Sigmoid colon (tissue), 7 donors: Measurements from ENCODE around the gene DUSP19. TPM values are rescaled to one million over a fixed set of nuclear protein-coding genes. Genes with fewer than 3 reads are reported as not detected.

ENCODE experiments used
- DNase-seq: peaks from one replicate; pipeline ENCODE4 v3.0.0-alpha.2; 2019
- H3K27ac ChIP-seq, 4 donors: fragments of 200-600 bp; sonication (generic); one replicate each; pipeline ENCODE4 v1.5.1; 2016 to 2019; ENCODE audit warnings: mild to moderate bottlenecking in 1 of 4
- H3K27me3 ChIP-seq, 3 donors: fragments of 200-600 bp; sonication (generic); one replicate each; pipeline ENCODE4 v1.5.1; 2019; ENCODE audit warnings: mild to moderate bottlenecking in 1 of 3
- H3K36me3 ChIP-seq, 4 donors: fragments of 200-600 bp; sonication (generic); one replicate each; pipeline ENCODE4 v1.5.1; 2016 to 2019
- H3K4me1 ChIP-seq, 4 donors: fragments of 200-600 bp; sonication (generic); one replicate each; pipeline ENCODE4 v1.5.1; 2017 to 2019
- H3K4me3 ChIP-seq, 4 donors: fragments of 200-600 bp; sonication (generic); one replicate each; pipeline ENCODE4 v1.5.1; 2017 to 2019; ENCODE audit warnings: mild to moderate bottlenecking in 2 of 4, moderate library complexity in 1 of 4
- H3K9me3 ChIP-seq, 4 donors: fragments of 200-600 bp in 3 of 4; sonication (generic) in 3 of 4; one replicate each; pipeline versions ENCODE4 v1.5.1 to v1.6.1; 2013 to 2019
- CTCF ChIP-seq, 4 experiments: fragments of 450-650 bp in 3 of 4; fragments of 200-600 bp in 1 of 4; IDR thresholded peaks; one replicate each; pipeline ENCODE4 v1.5.1; 2016 to 2019; ENCODE audit warnings: antibody characterized with exemption in 4 of 4, mild to moderate bottlenecking in 3 of 4, moderate library complexity in 2 of 4
- EP300 ChIP-seq, 4 donors: sonication (generic); formaldehyde crosslinking; IDR thresholded peaks; one replicate each; pipeline ENCODE4 v1.6.1; 2017; ENCODE audit warnings: antibody characterized with exemption in 4 of 4
- POLR2A ChIP-seq, 2 donors: fragments of 450-650 bp; IDR thresholded peaks; one replicate each; pipeline ENCODE4 v1.6.1; 2016; ENCODE audit warnings: antibody characterized with exemption in 2 of 2, mild to moderate bottlenecking in 2 of 2, moderate library complexity in 2 of 2
- POLR2AphosphoS5 ChIP-seq, 4 donors: sonication (generic); formaldehyde crosslinking; IDR thresholded peaks; one replicate each; pipeline ENCODE4 v1.6.1; 2017; ENCODE audit warnings: antibody characterized with exemption in 4 of 4
- WGBS, 2 donors: extraction: QIAGEN DNeasy Blood & Tissue Kit; methylation state at CpG; one replicate each; pipeline ENCODE4 v1.1.7; 2013; 5-methylcytosine and 5-hydroxymethylcytosine counted together
- intact Hi-C: fragments of 100-400 bp; cut with DNase I; formaldehyde crosslinking; loops from one replicate; pipeline ENCODE4 v1.15.1; 2023
- polyA plus RNA-seq, 3 donors: library from polyadenylated mRNA; stranded (reverse); fragments of 200-250 nt; gene quantifications; one replicate each; pipeline ENCODE4 v1.2.3, GENCODE V29; 2013
- total RNA-seq, 4 donors: library from RNA; depleted of rRNA; stranded (reverse); fragments of >200 nt; gene quantifications; one replicate each; pipeline ENCODE4 v1.1.0, GENCODE V29; 2016
- donor health status: healthy with polysubstance abuse.
- donor health status: Bipolar disorder and iron deficiency.
- donor health status: healthy.

The DUSP19 gene
- total and polyA plus RNA-seq, 7 donors, result 0.69 to 7.2 (median 4.2) TPM

- intact Hi-C loops, result loop anchor here (1.0 kb wide), 1 partner anchor 40 kb away; the partner anchor contains the start of gene NCKAP1
- Histone ChIP-seq H3K27me3 (no peaks in the 10 kb centered on the region), H3K27ac (peak overlapping the region; percentile 86 to 97 (median 90)), H3K4me1 (peaks cover 0 to 20% (median 9%) of the 10 kb centered on the region in 4 donors), H3K36me3 (no peaks in the 10 kb centered on the region), H3K9me3 (no peaks in the 10 kb centered on the region), H3K4me3 (peak overlapping the region; percentile 56 to 83 (median 72))
- no peak for DNase-seq
- 1 to 3% methylated on average over 8 of the region's 8 CpGs for WGBS, 2 donors
- TF ChIP-seq CTCF (IDR thresholded peaks at IDR 0.05), result no peak
- no peak for TF ChIP-seq POLR2AphosphoS5 (IDR thresholded peaks at IDR 0.05)
- no peak for TF ChIP-seq EP300 (IDR thresholded peaks at IDR 0.05)
- TF ChIP-seq POLR2A (IDR thresholded peaks at IDR 0.05), result no peak
These were observed 434 bp upstream of the DUSP19 start for GRCh38 chr2:183078163-183078463.

DNA sequence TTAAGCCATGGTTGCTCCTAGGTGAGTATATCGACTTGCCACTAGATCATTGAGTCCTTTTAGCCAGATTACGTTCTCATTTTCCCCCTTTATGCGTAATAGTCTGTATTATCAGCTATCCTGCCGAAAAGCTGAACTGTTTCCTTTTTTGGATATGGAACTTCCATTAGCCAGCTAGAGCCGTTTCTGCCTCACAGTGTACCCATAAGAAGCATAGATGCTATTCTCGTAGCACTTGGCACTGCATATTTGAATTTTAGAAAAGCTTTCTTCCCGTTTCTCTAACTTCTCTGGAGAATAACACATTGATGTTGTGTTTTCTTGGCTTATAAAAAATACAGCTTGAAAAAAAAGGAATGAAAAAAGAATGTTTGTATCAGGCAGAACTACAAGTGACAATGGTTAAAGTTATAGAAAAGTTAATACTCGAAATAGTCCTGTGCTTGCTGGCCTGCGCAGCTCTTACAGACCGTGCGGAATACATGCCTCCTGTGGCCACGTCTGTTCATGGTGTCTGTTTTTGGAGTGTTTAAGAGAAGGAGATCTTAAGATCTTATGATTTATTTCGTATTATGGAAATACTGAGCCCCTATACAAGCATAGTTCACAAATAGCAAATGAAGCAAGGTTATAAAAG is 710 bp downstream of the DUSP19 start:
- Histone ChIP-seq H3K9me3 (no peaks in the 10 kb centered on the region), H3K27ac (peak overlapping the region; percentile 86 to 97 (median 90)), H3K36me3 (no peaks in the 10 kb centered on the region), H3K4me3 (peak overlapping the region; percentile 56 to 83 (median 72)), H3K4me1 (peaks cover 0 to 20% (median 9%) of the 10 kb centered on the region in 4 donors), H3K27me3 (no peaks in the 10 kb centered on the region)
- DNase-seq, result no peak
- WGBS, 2 donors, result 19 to 34% methylated on average over 13 of the region's 13 CpGs
- TF ChIP-seq POLR2AphosphoS5 (IDR thresholded peaks at IDR 0.05) (no peak), CTCF (IDR thresholded peaks at IDR 0.05) (peak in 1 of 4 experiments; percentile 12)
- intact Hi-C loops, result loop anchor here (1.0 kb wide), 1 partner anchor 44 kb away; no protein-coding TSS in a partner anchor

GRCh38 chr2:183081911-183082310 is 3.4 kb downstream of the DUSP19 start:
- intact Hi-C loops, result no loop called here
- Histone ChIP-seq H3K9me3 (no peaks in the 10 kb centered on the region), H3K4me3 (no peak overlapping the region), H3K36me3 (no peaks in the 10 kb centered on the region), H3K27ac (no peak overlapping the region), H3K27me3 (no peaks in the 10 kb centered on the region), H3K4me1 (peaks cover 0 to 20% (median 9%) of the 10 kb centered on the region in 4 donors)
- 17 to 53% methylated on average over 1 of the region's 1 CpG for WGBS, 2 donors
- no peak for TF ChIP-seq POLR2AphosphoS5 (IDR thresholded peaks at IDR 0.05)
- TF ChIP-seq POLR2A (IDR thresholded peaks at IDR 0.05), result no peak
- TF ChIP-seq CTCF (IDR thresholded peaks at IDR 0.05), result no peak
- TF ChIP-seq EP300 (IDR thresholded peaks at IDR 0.05), result no peak
- DNase-seq, result no peak

DNA sequence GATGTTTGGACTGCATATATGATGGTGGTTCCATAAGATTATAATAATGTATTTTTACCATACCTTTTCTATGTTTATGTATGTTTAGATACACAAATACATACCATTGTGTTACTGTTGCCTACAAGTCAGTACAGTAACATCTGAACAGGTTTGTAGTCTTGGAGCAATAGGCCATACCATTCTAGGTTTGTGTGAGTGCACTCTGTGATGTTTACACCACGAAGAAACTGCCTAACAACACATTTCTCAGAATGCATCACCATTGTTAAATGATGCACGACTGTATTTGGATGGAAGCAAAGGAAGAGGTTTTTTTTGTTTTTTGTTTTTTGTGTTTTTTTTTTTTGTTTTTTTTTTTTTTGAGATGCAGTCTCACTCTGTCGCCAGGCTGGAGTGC is 9.5 kb downstream of the DUSP19 start:
- 85 to 91% methylated on average over 3 of the region's 3 CpGs for WGBS, 2 donors
- Histone ChIP-seq H3K36me3 (no peaks in the 10 kb centered on the region), H3K27ac (no peak overlapping the region), H3K27me3 (no peaks in the 10 kb centered on the region), H3K4me1 (no peaks in the 10 kb centered on the region), H3K9me3 (no peaks in the 10 kb centered on the region), H3K4me3 (no peak overlapping the region)
- intact Hi-C loops, result no loop called here
- no peak for TF ChIP-seq POLR2AphosphoS5 (IDR thresholded peaks at IDR 0.05)
- TF ChIP-seq EP300 (IDR thresholded peaks at IDR 0.05), result no peak
- no peak for TF ChIP-seq CTCF (IDR thresholded peaks at IDR 0.05)
- no peak for TF ChIP-seq POLR2A (IDR thresholded peaks at IDR 0.05)
- DNase-seq, result no peak
